ENCODE results near the gene CACNA1I.

DNA sequence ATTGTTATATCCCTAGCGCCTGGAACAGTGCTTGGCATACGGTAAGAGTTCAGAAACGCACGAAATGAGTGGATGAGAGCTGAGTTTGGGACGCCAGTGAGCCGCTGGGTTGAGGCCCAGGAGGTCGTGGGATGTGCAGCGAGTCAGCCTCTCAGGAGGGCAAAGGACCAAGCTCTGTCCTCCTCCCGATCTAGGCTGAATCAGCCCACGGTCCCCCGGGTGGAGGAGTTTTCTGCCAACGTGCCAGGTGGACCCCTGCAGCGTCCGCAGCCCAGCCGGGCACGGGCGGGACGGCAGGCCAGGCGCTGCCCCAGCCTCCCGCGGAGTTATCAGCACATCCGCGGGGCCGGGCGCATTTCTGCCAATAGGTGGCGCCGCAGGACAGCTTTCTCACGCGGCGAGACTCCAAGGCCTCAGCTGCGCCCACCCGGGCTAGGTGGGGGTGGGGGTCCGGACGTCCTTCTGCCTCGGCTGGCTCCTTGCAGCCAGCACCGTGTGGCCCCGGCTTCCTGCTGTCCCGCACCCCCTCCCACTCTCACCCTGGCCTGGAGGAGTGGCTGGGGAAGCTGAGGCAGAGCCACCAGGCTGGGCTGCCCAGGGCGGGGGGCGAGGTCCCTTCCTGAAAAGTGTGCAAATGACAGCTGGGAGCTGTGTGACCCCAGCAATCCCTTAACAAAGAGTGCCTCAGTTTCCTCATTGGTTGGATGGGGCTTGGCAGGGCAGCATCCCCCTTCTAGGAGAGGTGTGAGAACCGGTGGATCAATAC lies 35.8 kb upstream of the CACNA1I start:
- TF ChIP-seq RAD21 (IDR thresholded peaks at IDR 0.05; ENCODE audit: low read depth) = peak; percentile 95
- TF ChIP-seq, protein P1, sequence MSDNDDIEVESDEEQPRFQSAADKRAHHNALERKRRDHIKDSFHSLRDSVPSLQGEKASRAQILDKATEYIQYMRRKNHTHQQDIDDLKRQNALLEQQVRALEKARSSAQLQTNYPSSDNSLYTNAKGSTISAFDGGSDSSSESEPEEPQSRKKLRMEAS (IDR thresholded peaks at IDR 0.05) = peak; percentile 58; the same call in 1 of the 2 replicates
- no peak for TF ChIP-seq CEBPB (IDR thresholded peaks at IDR 0.05)
- no peak for TF ChIP-seq EP300 (IDR thresholded peaks at IDR 0.05; ENCODE audit: borderline replicate concordance)
- no peak for TF ChIP-seq EGR1 (IDR thresholded peaks at IDR 0.05)
- TF ChIP-seq, protein P2, sequence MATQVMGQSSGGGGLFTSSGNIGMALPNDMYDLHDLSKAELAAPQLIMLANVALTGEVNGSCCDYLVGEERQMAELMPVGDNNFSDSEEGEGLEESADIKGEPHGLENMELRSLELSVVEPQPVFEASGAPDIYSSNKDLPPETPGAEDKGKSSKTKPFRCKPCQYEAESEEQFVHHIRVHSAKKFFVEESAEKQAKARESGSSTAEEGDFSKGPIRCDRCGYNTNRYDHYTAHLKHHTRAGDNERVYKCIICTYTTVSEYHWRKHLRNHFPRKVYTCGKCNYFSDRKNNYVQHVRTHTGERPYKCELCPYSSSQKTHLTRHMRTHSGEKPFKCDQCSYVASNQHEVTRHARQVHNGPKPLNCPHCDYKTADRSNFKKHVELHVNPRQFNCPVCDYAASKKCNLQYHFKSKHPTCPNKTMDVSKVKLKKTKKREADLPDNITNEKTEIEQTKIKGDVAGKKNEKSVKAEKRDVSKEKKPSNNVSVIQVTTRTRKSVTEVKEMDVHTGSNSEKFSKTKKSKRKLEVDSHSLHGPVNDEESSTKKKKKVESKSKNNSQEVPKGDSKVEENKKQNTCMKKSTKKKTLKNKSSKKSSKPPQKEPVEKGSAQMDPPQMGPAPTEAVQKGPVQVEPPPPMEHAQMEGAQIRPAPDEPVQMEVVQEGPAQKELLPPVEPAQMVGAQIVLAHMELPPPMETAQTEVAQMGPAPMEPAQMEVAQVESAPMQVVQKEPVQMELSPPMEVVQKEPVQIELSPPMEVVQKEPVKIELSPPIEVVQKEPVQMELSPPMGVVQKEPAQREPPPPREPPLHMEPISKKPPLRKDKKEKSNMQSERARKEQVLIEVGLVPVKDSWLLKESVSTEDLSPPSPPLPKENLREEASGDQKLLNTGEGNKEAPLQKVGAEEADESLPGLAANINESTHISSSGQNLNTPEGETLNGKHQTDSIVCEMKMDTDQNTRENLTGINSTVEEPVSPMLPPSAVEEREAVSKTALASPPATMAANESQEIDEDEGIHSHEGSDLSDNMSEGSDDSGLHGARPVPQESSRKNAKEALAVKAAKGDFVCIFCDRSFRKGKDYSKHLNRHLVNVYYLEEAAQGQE (IDR thresholded peaks at IDR 0.05; ENCODE audit: low read depth) = no peak
- TF ChIP-seq YY1 (IDR thresholded peaks at IDR 0.05; ENCODE audit: low read depth) = 0 out of 2 replicates have a peak, but pooled peaks have one; percentile 31
- no peak for TF ChIP-seq TAF1 (IDR thresholded peaks at IDR 0.05; ENCODE audit: low read depth)
- no peak for TF ChIP-seq FOXM1 (IDR thresholded peaks at IDR 0.05; ENCODE audit: borderline replicate concordance, low read depth)
- TF ChIP-seq CREB1 (IDR thresholded peaks at IDR 0.05; ENCODE audit: low read depth) = no peak
- peak; percentile 70; the same call in 1 of the 2 replicates for TF ChIP-seq TCF12 (IDR thresholded peaks at IDR 0.05; ENCODE audit: low read depth)
- peak; percentile 99 for TF ChIP-seq TEAD4 (IDR thresholded peaks at IDR 0.05)
- TF ChIP-seq NFIC (IDR thresholded peaks at IDR 0.05) = no peak; the same call in 1 of the 2 replicates
- peak; percentile 96 for TF ChIP-seq ZBTB7A (IDR thresholded peaks at IDR 0.05; ENCODE audit: low read depth)

Measured in Ishikawa (cell line).